GM12874 (cell line): ENCODE measurements around the gene APPL2.

ENCODE experiments used
- CTCF ChIP-seq: IDR thresholded peaks from 2 replicates; pipeline ENCODE4 v1.5.1; 2011; ENCODE audit warnings: low read depth, mild to moderate bottlenecking, control low read depth, low read length, moderate library complexity; ENCODE audit not compliant: insufficient read depth

The APPL2 gene

GRCh38 chr12:105235732-105236476, at the start of gene APPL2:
Gene APPL2, minus strand, starts transcription at chr12:105236174. Its CDS starts 162 bp downstream, at chr12:105236012.
- TF ChIP-seq CTCF = peak; percentile 46

GRCh38 chr12:105285378-105285777, 49.4 kb upstream of the APPL2 start:
- TF ChIP-seq CTCF = no peak

GRCh38 chr12:105281694-105282049, 45.7 kb upstream of the APPL2 start:
- no peak for TF ChIP-seq CTCF

GRCh38 chr12:105280966-105281693, 45.2 kb upstream of the APPL2 start:
- no peak for TF ChIP-seq CTCF

- peak; percentile 69 for TF ChIP-seq CTCF
Measured at GRCh38 chr12:105279460-105280056, 43.6 kb upstream of the APPL2 start.

GRCh38 chr12:105278043-105278697, 42.2 kb upstream of the APPL2 start:
- no peak for TF ChIP-seq CTCF
